Body of pancreas (tissue), 4 donors: ENCODE results near the gene APOBEC3F. TPM values are rescaled to one million over a fixed set of nuclear protein-coding genes. Genes with fewer than 3 reads are reported as not detected.

Source experiments
- ATAC-seq: fragments of 150-250 bp; one replicate; pipeline ENCODE4 v1.9.1; 2016
- DNase-seq, 4 donors: peaks; one replicate each; pipeline ENCODE4 v3.0.0-alpha.2; 2019
- H3K27ac ChIP-seq, 4 donors: fragments of 200-600 bp; sonication (generic); 1 replicate in 3 of 4; 2 replicates in 1 of 4; pipeline versions ENCODE4 v1.5.1 to v1.6.1; 2016 to 2019; ENCODE audit warnings: mild to moderate bottlenecking in 1 of 4, mixed read lengths in 1 of 4, moderate library complexity in 1 of 4
- H3K27me3 ChIP-seq, 2 donors: fragments of 200-600 bp; sonication (generic); one replicate each; pipeline ENCODE4 v1.6.0; 2016; ENCODE audit warnings: mild to moderate bottlenecking in 1 of 2
- H3K36me3 ChIP-seq, 2 donors: fragments of 200-600 bp; sonication (generic); replicated peaks in 1 of 2; 2 replicates each; pipeline ENCODE4 v1.5.1; 2016; ENCODE audit warnings: low read depth in 2 of 2; ENCODE audit not compliant: insufficient read depth in 1 of 2
- H3K4me1 ChIP-seq: fragments of 200-600 bp; sonication (generic); one replicate; pipeline ENCODE4 v1.6.0; 2016
- H3K4me3 ChIP-seq, 2 donors: fragments of 200-600 bp; sonication (generic); 1 replicate in 1 of 2; 2 replicates in 1 of 2; pipeline ENCODE4 v1.5.1; 2016 to 2019
- H3K9me3 ChIP-seq, 3 donors: fragments of 200-600 bp; sonication (generic); 1 replicate in 2 of 3; 2 replicates in 1 of 3; pipeline ENCODE4 v1.5.1; 2016
- CTCF ChIP-seq, 7 experiments: fragments of 450-650 bp in 4 of 7; fragments of 200-600 bp in 3 of 7; sonication (generic) in 3 of 7; IDR thresholded peaks; one replicate each; pipeline ENCODE4 v1.5.1; 2016 to 2019; ENCODE audit warnings: antibody characterized with exemption in 7 of 7
- POLR2A ChIP-seq, 3 donors: fragments of 450-650 bp; IDR thresholded peaks; one replicate each; pipeline ENCODE4 v1.6.1; 2016; ENCODE audit warnings: antibody characterized with exemption in 3 of 3, mild to moderate bottlenecking in 2 of 3
- WGBS, 2 donors: methylation state at CpG; one replicate each; pipeline ENCODE4 v1.1.5; 2017; 5-methylcytosine and 5-hydroxymethylcytosine counted together
- intact Hi-C: fragments of 100-400 bp; cut with DNase I; formaldehyde crosslinking; loops from one replicate; pipeline ENCODE4 v1.15.1; 2023
- total RNA-seq, 2 donors: library from RNA; depleted of rRNA; stranded (reverse); fragments of >200 nt; gene quantifications; one replicate each; pipeline ENCODE4 v1.1.0, GENCODE V29; 2016

APOBEC3F gene
- total RNA-seq, 2 donors from 2014 or later, result 0.52 to 0.99 TPM

- H3K36me3 ChIP-seq, result no peaks in the 10 kb centered on the region
- no peak overlapping the region for H3K4me3 ChIP-seq
- H3K4me1 ChIP-seq, result no peaks in the 10 kb centered on the region
- intact Hi-C loops, result no loop called here
- no peaks in the 10 kb centered on the region for H3K9me3 ChIP-seq
- 68% methylated on average over 7 to 9 of the region's 9 CpGs for WGBS, 2 donors
- no peak for ATAC-seq
- DNase-seq, result no peak
- peak overlapping the region; percentile 34 to 77 (median 64) for H3K27ac ChIP-seq
- no peaks in the 10 kb centered on the region for H3K27me3 ChIP-seq
- TF ChIP-seq CTCF (IDR thresholded peaks at IDR 0.05) (no peak), POLR2A (IDR thresholded peaks at IDR 0.05) (no peak)
Measured at GRCh38 chr22:39021552-39022250, 19.0 kb upstream of the APOBEC3F start.

GRCh38 chr22:39024519-39025308 lies 15.9 kb upstream of the APOBEC3F start:
- ATAC-seq, result no peak
- H3K27ac ChIP-seq, result no peak overlapping the region
- intact Hi-C loops, result no loop called here
- H3K4me1 ChIP-seq, result no peaks in the 10 kb centered on the region
- no peak overlapping the region for H3K4me3 ChIP-seq
- H3K36me3 ChIP-seq, result no peaks in the 10 kb centered on the region
- TF ChIP-seq CTCF (IDR thresholded peaks at IDR 0.05) (no peak), POLR2A (IDR thresholded peaks at IDR 0.05) (no peak)
- no peaks in the 10 kb centered on the region for H3K9me3 ChIP-seq
- WGBS, 2 donors, result 56 to 70% methylated on average over 6 to 15 of the region's 15 CpGs
- no peaks in the 10 kb centered on the region for H3K27me3 ChIP-seq
- no peak for DNase-seq

- Histone ChIP-seq H3K4me3 (no peak overlapping the region), H3K27me3 (no peaks in the 10 kb centered on the region), H3K4me1 (no peaks in the 10 kb centered on the region), H3K27ac (no peak overlapping the region), H3K9me3 (no peaks in the 10 kb centered on the region), H3K36me3 (no peaks in the 10 kb centered on the region)
- intact Hi-C loops, result no loop called here
- TF ChIP-seq POLR2A (IDR thresholded peaks at IDR 0.05) (no peak), CTCF (IDR thresholded peaks at IDR 0.05) (no peak)
- no peak for DNase-seq
- ATAC-seq, result no peak
- 80 to 81% methylated on average over 12 of the region's 12 CpGs for WGBS, 2 donors
Measured at GRCh38 chr22:39026509-39027150, 14.0 kb upstream of the APOBEC3F start.

- WGBS, 2 donors, result 66 to 86% methylated on average over 2 to 4 of the region's 4 CpGs
- intact Hi-C loops, result no loop called here
- TF ChIP-seq POLR2A (IDR thresholded peaks at IDR 0.05), result no peak
- no peak for TF ChIP-seq CTCF (IDR thresholded peaks at IDR 0.05)
- H3K9me3 ChIP-seq, result no peaks in the 10 kb centered on the region
- DNase-seq, result no peak
- no peaks in the 10 kb centered on the region for H3K27me3 ChIP-seq
- H3K4me3 ChIP-seq, result no peak overlapping the region
- H3K4me1 ChIP-seq, result no peaks in the 10 kb centered on the region
- H3K36me3 ChIP-seq, result no peaks in the 10 kb centered on the region
- no peak for ATAC-seq
- H3K27ac ChIP-seq, result no peak overlapping the region
Measured at GRCh38 chr22:39027717-39028116, 12.9 kb upstream of the APOBEC3F start.
